22Rv1 (cell line): Measurements from ENCODE around the gene CNPY3.

Experiments used
- ZFX ChIP-seq: fragments of 450-650 bp; IDR thresholded peaks from 2 replicates; pipeline ENCODE4 v1.6.1; 2017; ENCODE audit warnings: antibody characterized with exemption, borderline replicate concordance
- TF ChIP-seq, protein P1 (sequence below): fragments of 450-650 bp; IDR thresholded peaks from 2 replicates; pipeline ENCODE4 v1.5.1; 2017; ENCODE audit warnings: mild to moderate bottlenecking

DNA sequence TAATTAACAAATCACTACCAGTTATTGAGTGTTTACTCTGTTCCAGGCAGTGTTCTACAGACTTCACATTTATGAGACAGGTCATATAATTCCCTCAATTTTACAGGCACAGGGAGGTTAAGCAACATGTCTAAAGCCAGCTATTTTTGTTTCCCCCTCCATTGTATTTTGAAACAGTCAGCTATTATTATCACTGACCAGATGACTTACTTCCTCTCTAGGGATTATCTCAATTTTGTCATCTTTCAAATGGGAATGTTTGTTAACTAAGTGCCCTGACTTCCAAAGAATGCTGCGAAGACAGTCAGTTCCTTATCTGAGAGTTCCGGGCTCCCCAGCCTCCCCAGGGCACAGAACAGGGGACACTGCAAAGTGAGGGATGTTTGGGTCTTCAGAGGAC lies 5.6 kb upstream of the CNPY3 start:
- TF ChIP-seq, protein P1, sequence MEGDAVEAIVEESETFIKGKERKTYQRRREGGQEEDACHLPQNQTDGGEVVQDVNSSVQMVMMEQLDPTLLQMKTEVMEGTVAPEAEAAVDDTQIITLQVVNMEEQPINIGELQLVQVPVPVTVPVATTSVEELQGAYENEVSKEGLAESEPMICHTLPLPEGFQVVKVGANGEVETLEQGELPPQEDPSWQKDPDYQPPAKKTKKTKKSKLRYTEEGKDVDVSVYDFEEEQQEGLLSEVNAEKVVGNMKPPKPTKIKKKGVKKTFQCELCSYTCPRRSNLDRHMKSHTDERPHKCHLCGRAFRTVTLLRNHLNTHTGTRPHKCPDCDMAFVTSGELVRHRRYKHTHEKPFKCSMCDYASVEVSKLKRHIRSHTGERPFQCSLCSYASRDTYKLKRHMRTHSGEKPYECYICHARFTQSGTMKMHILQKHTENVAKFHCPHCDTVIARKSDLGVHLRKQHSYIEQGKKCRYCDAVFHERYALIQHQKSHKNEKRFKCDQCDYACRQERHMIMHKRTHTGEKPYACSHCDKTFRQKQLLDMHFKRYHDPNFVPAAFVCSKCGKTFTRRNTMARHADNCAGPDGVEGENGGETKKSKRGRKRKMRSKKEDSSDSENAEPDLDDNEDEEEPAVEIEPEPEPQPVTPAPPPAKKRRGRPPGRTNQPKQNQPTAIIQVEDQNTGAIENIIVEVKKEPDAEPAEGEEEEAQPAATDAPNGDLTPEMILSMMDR = no peak
- TF ChIP-seq ZFX = no peak
